ENCODE results near the gene ARL6IP5.

The ARL6IP5 gene

GRCh38 chr3:69084326-69085167 is at the start of gene ARL6IP5:
ARL6IP5 (plus strand) TSS chr3:69084937; CDS start chr3:69085048, 111 bp downstream.
- peak; percentile 83 for DNase-seq

DNA sequence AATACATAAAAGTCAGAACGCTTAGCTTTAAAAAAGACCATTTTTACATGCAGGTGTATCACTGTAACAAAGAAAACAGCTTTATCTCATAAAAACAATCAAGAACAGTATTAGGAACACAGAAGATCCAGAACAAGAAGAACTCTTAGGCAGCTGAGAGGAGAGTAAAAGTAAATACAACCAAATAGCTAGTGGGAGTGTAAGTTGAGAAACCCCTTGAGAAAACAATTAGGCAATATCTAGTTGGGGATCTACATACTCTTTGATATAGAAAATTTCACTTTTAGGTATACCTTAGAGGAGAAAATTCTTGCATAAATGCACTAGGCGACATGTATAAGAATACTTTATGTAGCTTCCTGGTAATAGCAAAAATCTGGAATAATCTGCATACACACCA is 40.1 kb upstream of the ARL6IP5 start:
- DNase-seq: no peak

DNA sequence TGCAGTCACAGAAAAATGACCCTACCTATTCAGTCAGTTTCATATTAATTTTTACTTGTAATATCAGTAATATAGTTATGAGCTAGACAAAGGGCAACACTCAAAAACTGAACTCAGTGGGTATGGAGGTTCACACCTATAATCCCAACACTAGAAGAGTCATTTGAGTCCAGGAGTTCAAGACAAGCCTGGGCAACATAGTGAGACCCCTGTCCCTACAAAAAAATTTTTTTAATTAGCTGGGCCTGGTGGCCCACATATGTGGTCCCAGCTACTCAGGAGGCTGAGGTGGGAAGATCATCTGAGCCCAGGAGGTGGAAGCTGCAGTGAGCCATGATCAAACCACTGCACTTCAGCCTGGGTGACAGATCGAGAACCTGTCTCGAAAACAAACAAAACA is 35.7 kb upstream of the ARL6IP5 start:
- no peak for DNase-seq

DNA sequence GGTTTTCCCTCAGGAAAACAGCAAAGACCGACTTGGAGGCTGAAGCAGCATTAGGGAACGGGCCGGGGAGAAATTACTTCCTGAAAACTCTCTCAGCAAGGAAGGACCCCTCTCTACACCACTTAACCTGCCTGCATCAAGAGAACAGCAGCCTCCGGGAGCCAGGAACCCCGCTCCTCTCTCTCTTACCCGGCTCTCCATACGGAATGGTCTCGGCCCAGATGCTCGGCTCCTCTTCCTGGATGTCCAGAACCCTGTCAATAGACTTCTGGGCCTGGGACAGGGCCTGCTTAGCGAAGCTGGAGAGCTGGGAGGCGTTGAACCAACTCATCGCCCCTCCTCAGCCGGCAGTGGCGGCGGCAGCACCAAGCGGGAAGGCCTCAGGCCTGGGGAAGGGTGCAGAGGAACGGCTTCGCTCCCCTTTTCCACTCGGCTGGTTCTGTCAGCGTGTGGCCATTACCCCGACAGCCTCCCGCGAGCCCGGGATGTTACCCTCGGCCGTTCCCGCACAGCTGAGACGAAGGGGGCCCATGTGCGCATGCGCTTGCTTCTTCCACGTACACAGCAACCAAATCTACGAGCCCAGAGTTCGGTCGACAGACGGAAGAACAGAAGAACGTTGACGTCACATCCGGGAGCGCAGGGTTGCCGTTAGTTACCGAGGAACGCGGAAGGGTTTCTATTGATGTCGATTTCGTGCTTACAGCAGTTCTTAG is 32.8 kb upstream of the ARL6IP5 start, which contains the start of gene TMF1:
TMF1 (minus strand) TSS at position 578 of the 716 bp plus-strand sequence; CDS start at position 331, 247 bp downstream.
- no peak for DNase-seq

DNA sequence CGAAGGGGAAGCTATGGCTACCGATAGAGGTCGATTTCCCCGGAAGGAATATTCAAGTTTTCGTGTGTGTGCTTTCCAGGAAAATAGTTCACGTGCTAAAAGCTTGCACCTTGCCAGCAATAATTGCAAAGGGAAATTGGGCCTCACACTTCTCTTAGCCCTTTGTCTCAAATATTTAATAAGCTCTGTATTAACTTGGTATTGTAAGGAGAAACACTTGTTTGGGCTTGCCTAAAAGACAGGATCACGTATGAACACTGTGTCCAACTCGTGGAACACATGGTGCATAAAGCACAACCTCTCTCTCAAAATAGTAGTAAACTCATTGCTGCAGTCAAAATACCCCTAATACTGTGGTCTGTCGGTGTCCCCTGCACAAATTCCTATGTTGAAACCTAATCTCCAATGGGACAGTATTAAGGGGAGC is 32.3 kb upstream of the ARL6IP5 start:
- no peak for DNase-seq

DNA sequence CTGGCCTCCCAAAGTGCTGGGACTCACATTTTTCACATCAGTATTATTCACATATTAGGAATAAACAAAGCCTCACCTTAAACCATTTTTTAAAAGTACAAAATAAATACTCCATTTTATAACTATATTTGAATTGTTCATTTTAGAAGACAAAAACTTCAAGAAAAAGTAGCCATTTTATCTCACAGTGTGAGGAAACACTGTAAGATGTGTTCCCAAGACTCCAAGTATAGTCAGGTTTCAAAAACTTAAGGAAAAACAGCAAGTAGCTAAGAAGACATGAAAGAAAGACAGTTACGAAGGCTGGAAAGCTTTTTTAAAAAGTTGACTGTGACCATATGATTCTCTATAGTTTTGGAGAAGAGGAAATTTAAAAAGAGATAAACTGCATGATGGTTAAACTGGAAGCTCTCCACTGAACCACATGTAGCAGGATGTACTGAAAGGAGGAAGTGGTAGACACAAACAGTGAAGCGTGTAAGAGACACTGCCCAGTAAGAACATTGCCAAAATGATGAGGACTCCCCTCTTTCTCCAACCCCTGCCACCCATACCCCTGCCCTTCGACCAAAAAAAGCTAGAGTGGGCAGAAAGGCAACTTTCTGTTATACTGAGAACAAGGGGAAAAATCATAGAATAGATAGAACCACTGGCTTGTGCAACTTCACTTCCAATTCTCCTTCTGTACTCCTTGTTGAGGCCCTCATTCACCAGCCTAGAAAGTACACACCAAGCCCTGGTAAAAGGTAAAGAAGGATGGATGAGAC is 26.4 kb upstream of the ARL6IP5 start:
- DNase-seq: no peak

- no peak for DNase-seq
These were observed 25.9 kb upstream of the ARL6IP5 start for GRCh38 chr3:69058947-69059224.

DNA sequence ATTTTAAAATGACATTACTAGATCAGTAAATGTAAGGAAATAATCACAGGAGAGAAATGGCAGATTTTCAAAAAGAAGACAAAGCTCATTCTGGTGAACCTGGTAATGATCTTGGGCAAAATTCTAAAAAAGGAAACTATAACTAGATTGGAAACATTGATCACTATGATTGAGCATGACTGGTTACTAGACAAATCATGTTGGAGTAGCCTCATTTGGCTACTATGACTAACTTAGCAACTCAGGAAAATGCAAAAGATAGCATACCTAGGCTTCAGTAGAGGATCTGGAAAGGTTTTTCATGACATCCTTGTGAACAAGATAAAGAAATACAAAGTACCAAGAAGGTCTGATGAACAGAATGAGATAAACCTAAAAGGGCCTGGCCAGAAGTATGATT is 25.0 kb upstream of the ARL6IP5 start:
- DNase-seq: no peak

GRCh38 chr3:69063636-69064035 is 21.1 kb upstream of the ARL6IP5 start:
- no peak for DNase-seq

GRCh38 chr3:69065318-69065964 is 19.3 kb upstream of the ARL6IP5 start:
- DNase-seq: no peak

- DNase-seq: no peak
These were observed 18.6 kb upstream of the ARL6IP5 start for GRCh38 chr3:69066121-69066520.

DNA sequence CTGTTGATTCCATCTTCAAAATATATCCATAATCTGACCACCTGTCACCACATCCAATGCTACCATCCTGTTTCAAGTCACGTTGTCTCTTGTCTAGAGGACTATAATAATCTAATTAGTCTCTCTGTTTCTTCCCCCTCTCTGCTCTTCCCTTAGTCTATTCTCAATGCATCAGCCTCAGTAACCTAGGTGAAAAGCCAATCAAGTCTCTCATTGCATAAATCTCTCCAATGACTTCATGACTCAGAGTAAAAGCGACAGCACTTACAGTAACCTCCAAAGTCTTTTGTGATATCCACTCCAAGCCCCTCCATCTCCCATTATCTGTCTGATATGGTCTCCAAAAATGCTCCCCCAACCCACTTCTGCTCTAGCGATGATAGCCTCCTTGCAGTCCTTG is 11.8 kb upstream of the ARL6IP5 start:
- no peak for DNase-seq

GRCh38 chr3:69079269-69080159 is 5.2 kb upstream of the ARL6IP5 start:
- DNase-seq: no peak

DNA sequence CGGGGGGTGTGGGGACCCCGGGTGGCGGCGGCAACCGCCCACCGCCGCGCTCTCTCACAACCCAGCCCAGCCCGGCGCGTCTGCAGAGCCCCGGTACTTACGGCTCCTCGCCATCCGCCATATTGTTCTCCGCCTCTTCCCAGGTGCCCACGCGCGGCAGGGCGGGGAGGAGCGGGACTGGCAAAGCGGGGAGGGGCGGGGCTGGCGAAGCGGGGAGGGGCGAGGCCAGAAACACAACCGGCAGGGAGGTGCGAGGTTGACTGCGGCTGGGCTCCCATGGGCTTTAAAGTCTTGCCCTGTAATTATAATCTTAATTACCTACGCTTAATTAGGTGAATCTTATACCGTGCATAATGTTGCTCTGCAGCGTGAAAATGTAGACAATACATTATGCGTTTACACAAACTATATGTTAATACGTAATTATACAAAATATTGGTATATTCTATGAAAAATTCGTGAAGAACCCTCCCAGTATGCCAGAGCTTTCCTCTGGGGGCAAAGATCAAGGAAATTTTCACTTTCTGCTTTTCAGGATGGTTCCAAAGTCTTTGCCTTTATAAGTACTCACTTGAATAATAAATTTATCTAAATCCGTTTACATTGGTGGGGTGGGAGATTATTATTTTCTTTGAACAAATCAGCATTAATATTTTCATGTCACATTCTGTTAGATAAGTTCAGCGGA is 4.4 kb upstream of the ARL6IP5 start, which contains the start of gene UBA3:
UBA3 (minus strand) TSS at position 133 of the 688 bp plus-strand sequence; CDS start at position 121, 12 bp downstream.
- peak; percentile 26 for DNase-seq

DNA sequence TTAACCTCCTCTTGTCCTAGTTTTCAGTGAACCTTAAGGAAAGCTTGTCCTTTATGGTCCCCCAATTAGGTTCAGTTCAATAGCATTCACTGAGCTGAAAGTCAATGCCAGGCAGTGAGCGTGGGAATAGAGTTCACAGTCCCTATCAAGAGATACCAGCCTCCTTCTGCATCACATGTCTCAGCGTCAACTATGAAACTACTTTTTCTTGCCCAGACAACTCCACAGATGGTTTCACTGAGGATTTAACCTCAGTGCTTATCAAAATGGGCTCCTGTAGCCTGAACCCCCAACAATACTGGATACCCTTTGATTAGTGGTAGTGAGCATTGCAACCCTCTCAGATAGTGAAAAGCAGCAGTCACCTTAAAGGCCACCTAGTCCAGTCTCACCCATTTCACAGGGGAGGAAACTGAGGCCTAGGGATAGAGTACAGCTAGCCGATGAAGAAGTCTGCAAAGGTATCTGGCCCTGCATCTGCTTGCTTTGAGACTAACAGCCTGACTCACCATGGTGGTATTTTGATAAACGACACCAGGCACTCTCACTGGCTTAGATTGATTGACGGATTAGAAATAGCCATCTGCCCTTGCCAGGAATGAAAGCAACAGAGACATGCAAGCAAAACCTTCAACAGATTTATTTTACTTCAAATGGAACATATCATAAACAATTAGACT is 3.0 kb upstream of the ARL6IP5 start:
- DNase-seq: no peak

GRCh38 chr3:69082361-69082760 is 2.4 kb upstream of the ARL6IP5 start:
- DNase-seq: no peak

DNA sequence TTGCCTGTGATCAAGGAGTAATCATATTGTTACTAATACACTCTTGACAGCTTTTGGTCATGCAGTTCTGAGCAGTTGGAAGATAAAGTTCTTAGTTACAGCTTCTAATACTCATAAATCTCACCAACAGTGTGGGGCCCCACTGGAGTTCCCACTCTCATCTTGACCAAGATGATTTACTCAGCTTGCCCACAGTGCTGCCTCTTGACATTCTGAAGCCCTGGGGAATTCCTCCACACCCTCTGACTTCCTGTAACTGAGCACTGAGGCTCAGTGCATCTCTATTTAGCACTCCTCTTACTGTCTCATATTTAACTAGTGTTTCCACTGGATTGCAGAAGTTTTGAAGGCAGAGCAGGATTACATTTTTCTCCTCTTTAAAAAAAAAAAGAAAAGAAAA is 1.9 kb upstream of the ARL6IP5 start:
- DNase-seq: no peak

DNA sequence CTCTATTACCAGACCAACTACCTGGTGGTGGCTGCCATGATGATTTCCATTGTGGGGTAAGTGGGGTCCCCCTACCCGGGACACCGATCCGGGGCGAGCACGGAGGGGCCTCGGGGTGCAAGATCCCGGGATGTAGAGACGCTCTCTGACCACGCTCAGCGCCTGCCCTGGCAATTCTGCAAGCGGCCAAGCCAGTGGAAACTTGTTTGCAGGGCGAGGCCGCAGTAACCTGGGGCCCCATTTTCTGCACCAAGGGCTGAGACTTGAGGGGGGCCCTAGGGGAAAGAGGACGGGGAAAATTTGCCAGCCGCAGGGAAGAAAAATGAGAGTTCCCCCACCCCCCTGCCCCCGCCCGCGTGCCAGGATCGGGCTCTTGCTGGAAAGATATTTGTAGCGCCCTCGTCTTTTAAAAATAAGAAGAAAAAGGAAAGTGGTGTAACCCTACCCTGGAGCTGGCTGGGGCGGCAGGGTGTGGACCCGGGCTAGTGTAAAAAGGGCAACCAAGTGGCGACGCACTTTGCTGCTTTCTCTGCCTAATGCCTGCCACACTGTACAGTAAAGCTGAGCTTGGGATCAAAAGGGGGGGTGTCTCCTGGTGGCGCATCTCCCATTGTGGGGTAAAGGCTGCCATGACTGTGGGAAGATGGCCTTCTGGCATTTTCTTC is 563 bp downstream of the ARL6IP5 start:
- no peak for DNase-seq

DNA sequence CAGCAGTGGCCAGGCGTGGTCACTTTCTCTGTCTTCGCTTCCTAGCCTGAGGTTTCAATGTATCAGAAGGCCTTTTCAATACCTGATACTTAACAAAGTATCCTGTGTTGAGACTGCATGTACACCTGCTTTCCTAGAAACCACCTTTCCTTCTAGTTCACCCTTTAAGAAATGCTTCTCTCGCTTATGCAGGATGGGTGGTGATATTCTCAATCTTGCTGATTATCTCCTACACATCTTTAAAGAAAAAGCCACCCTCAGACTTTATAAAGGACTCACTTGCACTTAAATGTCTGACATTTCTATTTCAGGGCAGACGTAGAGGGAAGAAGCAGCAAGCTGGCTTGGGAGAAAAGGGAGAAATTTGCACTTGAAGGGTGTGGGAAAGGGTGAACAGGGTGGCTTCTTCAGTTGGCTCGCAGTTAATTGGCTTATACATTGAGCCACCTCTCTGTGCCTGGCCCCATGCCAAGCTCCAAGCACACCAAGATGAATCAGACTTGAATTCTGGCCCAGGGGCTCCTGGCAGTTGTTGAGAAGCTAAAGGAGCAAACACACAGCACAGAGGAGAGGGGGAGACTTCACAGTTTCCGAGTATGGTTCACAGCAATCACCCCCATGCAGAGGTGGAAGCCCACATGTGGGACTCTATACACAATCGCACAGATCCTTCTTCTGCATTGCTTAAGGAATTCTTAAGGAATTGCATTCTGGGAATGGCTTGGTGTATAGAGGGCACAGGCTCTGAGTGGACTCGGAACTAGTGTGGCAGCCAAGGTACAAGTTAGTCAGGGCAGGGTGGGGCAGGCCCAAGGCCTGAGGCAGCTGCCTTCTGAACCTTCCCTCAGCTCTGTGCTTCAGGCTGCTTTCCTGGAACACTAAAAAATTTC is 1.3 kb downstream of the ARL6IP5 start:
- no peak for DNase-seq
